T-helper 17 cell (primary cell): Measurements from ENCODE around the gene CELF2. TPM values are rescaled to one million over a fixed set of nuclear protein-coding genes. Genes with fewer than 3 reads are reported as not detected.

ENCODE experiments used
- ATAC-seq: fragments of 150-1000 bp; cut with Tn5 transposase; 2 replicates; pipeline ENCODE4 v1.10.0; 2021; ENCODE audit warnings: mild to moderate bottlenecking, moderate library complexity
- DNase-seq, 3 donors: peaks; one replicate each; pipeline versions ENCODE4 v3.0.0 to v3.0.0-alpha.2; 2020 to 2021
- H3K9me3 ChIP-seq: one replicate; pipeline ENCODE4 v1.7.0; 2013; ENCODE audit warnings: low read length, mild to moderate bottlenecking; ENCODE audit not compliant: control insufficient read depth, poor library complexity, severe bottlenecking
- H3K27ac Mint-ChIP-seq: one replicate; pipeline ENCODE4 v1.8.0; 2022; ENCODE audit warnings: mild to moderate bottlenecking, moderate library complexity, mixed read lengths
- H3K27me3 Mint-ChIP-seq: one replicate; pipeline ENCODE4 v1.8.0; 2022; ENCODE audit warnings: mixed read lengths
- H3K36me3 Mint-ChIP-seq: one replicate; pipeline ENCODE4 v1.8.0; 2022; ENCODE audit warnings: low read depth, mixed read lengths
- H3K4me1 Mint-ChIP-seq: one replicate; pipeline ENCODE4 v1.8.0; 2022; ENCODE audit warnings: mild to moderate bottlenecking, mixed read lengths
- H3K4me3 Mint-ChIP-seq: one replicate; pipeline ENCODE4 v1.8.0; 2022; ENCODE audit warnings: mild to moderate bottlenecking, moderate library complexity, mixed read lengths
- total RNA-seq, 4 donors: library from RNA in 2 of 4; stranded (reverse) in 2 of 4; gene quantifications; one replicate each; pipeline ENCODE4 v1.2.3 and lab custom pipeline; 2022 to 2026

Gene CELF2
- total RNA-seq, 2 donors from 2014 or later = 201 to 202 TPM

GRCh38 chr10:11305825-11306593 lies 288.3 kb downstream of the CELF2 start:
- DNase-seq (no peak), ATAC-seq (no peak)
- Mint-ChIP-seq H3K4me1 (peaks cover 21% of the 10 kb centered on the region), H3K27me3 (no peaks in the 10 kb centered on the region), H3K27ac (no peak overlapping the region), H3K4me3 (no peak overlapping the region), H3K36me3 (peaks cover 25% of the 10 kb centered on the region)
- H3K9me3 ChIP-seq = peaks cover 14% of the 10 kb centered on the region

GRCh38 chr10:11307004-11307403 lies 289.3 kb downstream of the CELF2 start:
- ATAC-seq = no peak
- Mint-ChIP-seq H3K4me3 (peak overlapping the region; percentile 1), H3K27ac (no peak overlapping the region), H3K36me3 (peaks cover 25% of the 10 kb centered on the region), H3K4me1 (peaks cover 26% of the 10 kb centered on the region), H3K27me3 (no peaks in the 10 kb centered on the region)
- no peak for DNase-seq
- peaks cover 14% of the 10 kb centered on the region for H3K9me3 ChIP-seq

- DNase-seq (no peak), ATAC-seq (no peak)
- H3K4me1 Mint-ChIP-seq = peaks cover 34% of the 10 kb centered on the region
- H3K27me3 Mint-ChIP-seq = no peaks in the 10 kb centered on the region
- H3K36me3 Mint-ChIP-seq = peaks cover 18% of the 10 kb centered on the region
- peaks cover 14% of the 10 kb centered on the region for H3K9me3 ChIP-seq
- H3K4me3 Mint-ChIP-seq = no peak overlapping the region
- peak overlapping the region; percentile 95 for H3K27ac Mint-ChIP-seq
Observed at GRCh38 chr10:11307937-11308336, 290.3 kb downstream of the CELF2 start.

GRCh38 chr10:11311027-11311426 lies 293.4 kb downstream of the CELF2 start:
- peaks cover 11% of the 10 kb centered on the region for H3K9me3 ChIP-seq
- Mint-ChIP-seq H3K4me3 (no peak overlapping the region), H3K27ac (peak overlapping the region; percentile 95), H3K27me3 (no peaks in the 10 kb centered on the region), H3K4me1 (peaks cover 46% of the 10 kb centered on the region), H3K36me3 (peaks cover 20% of the 10 kb centered on the region)
- DNase-seq = no peak
- ATAC-seq = peak; percentile 48

GRCh38 chr10:11313463-11313862 lies 295.8 kb downstream of the CELF2 start:
- ATAC-seq (no peak), DNase-seq (no peak)
- Mint-ChIP-seq H3K27me3 (no peaks in the 10 kb centered on the region), H3K4me3 (no peak overlapping the region), H3K36me3 (peaks cover 23% of the 10 kb centered on the region), H3K4me1 (peaks cover 58% of the 10 kb centered on the region), H3K27ac (peak overlapping the region; percentile 95)
- no peaks in the 10 kb centered on the region for H3K9me3 ChIP-seq

- H3K36me3 Mint-ChIP-seq = peaks cover 25% of the 10 kb centered on the region
- no peak for DNase-seq
- H3K4me1 Mint-ChIP-seq = peaks cover 55% of the 10 kb centered on the region
- H3K9me3 ChIP-seq = no peaks in the 10 kb centered on the region
- H3K4me3 Mint-ChIP-seq = peak overlapping the region; percentile 63
- ATAC-seq = no peak
- H3K27me3 Mint-ChIP-seq = no peaks in the 10 kb centered on the region
- H3K27ac Mint-ChIP-seq = peak overlapping the region; percentile 96
Observed at GRCh38 chr10:11317936-11318670, 300.4 kb downstream of the CELF2 start.

- no peaks in the 10 kb centered on the region for H3K27me3 Mint-ChIP-seq
- no peak for DNase-seq
Observed at GRCh38 chr10:11318826-11319598, 301.3 kb downstream of the CELF2 start.

GRCh38 chr10:11319990-11320602 lies 302.4 kb downstream of the CELF2 start:
- Mint-ChIP-seq H3K4me1 (peaks cover 44% of the 10 kb centered on the region), H3K27me3 (no peaks in the 10 kb centered on the region), H3K36me3 (peaks cover 19% of the 10 kb centered on the region), H3K27ac (peak overlapping the region; percentile 96), H3K4me3 (peak overlapping the region; percentile 70)
- ATAC-seq = peak; percentile 43
- no peak for DNase-seq
- no peaks in the 10 kb centered on the region for H3K9me3 ChIP-seq

More at GRCh38 chr10:11318826-11319598, 301.3 kb downstream of the CELF2 start:
- Mint-ChIP-seq H3K36me3 (peaks cover 20% of the 10 kb centered on the region), H3K4me3 (peak overlapping the region; percentile 70), H3K4me1 (peaks cover 49% of the 10 kb centered on the region), H3K27ac (peak overlapping the region; percentile 96)
- no peaks in the 10 kb centered on the region for H3K9me3 ChIP-seq
- no peak for ATAC-seq

GRCh38 chr10:11320809-11321520 lies 303.3 kb downstream of the CELF2 start:
- DNase-seq (no peak), ATAC-seq (no peak)
- Mint-ChIP-seq H3K27ac (peak overlapping the region; percentile 96), H3K4me1 (peaks cover 40% of the 10 kb centered on the region), H3K36me3 (peaks cover 19% of the 10 kb centered on the region), H3K4me3 (peak overlapping the region; percentile 58), H3K27me3 (no peaks in the 10 kb centered on the region)
- no peaks in the 10 kb centered on the region for H3K9me3 ChIP-seq

GRCh38 chr10:11322698-11323097 lies 305.0 kb downstream of the CELF2 start:
- no peaks in the 10 kb centered on the region for H3K9me3 ChIP-seq
- Mint-ChIP-seq H3K4me3 (no peak overlapping the region), H3K27me3 (no peaks in the 10 kb centered on the region), H3K27ac (peak overlapping the region; percentile 96), H3K36me3 (peaks cover 21% of the 10 kb centered on the region), H3K4me1 (peaks cover 37% of the 10 kb centered on the region)
- no peak for DNase-seq
- ATAC-seq = no peak

- peaks cover 12% of the 10 kb centered on the region for H3K36me3 Mint-ChIP-seq
- H3K27ac Mint-ChIP-seq = peak overlapping the region; percentile 83
- peaks cover 25% of the 10 kb centered on the region for H3K4me1 Mint-ChIP-seq
- no peaks in the 10 kb centered on the region for H3K27me3 Mint-ChIP-seq
- H3K9me3 ChIP-seq = no peaks in the 10 kb centered on the region
- ATAC-seq = no peak
- DNase-seq = no peak
- no peak overlapping the region for H3K4me3 Mint-ChIP-seq
Observed at GRCh38 chr10:11324761-11325321, 307.2 kb downstream of the CELF2 start.

- Mint-ChIP-seq H3K27ac (peak overlapping the region; percentile 83), H3K4me1 (peaks cover 25% of the 10 kb centered on the region), H3K36me3 (peaks cover 13% of the 10 kb centered on the region), H3K27me3 (no peaks in the 10 kb centered on the region), H3K4me3 (no peak overlapping the region)
- H3K9me3 ChIP-seq = no peaks in the 10 kb centered on the region
- DNase-seq (no peak), ATAC-seq (no peak)
Observed at GRCh38 chr10:11325817-11326216, 308.1 kb downstream of the CELF2 start.
